ENCODE data around the gene DQX1.

The DQX1 gene

GRCh38 chr2:74511104-74511989 is 14.7 kb downstream of the DQX1 start:
- no peak for DNase-seq

DNA sequence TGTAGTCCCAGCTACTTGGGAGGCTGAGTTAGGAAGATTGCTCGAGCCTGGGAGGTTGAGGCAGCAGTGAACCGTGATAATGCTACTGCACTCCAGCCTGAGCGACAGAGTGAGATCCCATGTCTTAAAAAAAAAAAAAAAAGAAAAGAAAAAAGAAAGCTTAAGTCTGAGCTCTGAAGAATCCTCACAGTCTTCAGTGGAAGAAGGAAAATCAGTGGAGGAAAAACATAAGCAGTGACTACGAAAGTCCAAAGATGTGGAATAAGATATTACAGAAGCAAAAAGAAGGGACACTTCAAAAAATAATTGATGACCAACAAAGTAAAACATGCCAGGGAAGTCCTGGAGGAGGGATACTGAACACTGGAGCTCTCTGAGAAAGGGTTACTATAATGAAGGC is 15.8 kb downstream of the DQX1 start:
- no peak for DNase-seq

- DNase-seq, result peak in 1 of 5 experiments; percentile 43
These were observed 18.0 kb downstream of the DQX1 start for GRCh38 chr2:74507926-74508520.

DNA sequence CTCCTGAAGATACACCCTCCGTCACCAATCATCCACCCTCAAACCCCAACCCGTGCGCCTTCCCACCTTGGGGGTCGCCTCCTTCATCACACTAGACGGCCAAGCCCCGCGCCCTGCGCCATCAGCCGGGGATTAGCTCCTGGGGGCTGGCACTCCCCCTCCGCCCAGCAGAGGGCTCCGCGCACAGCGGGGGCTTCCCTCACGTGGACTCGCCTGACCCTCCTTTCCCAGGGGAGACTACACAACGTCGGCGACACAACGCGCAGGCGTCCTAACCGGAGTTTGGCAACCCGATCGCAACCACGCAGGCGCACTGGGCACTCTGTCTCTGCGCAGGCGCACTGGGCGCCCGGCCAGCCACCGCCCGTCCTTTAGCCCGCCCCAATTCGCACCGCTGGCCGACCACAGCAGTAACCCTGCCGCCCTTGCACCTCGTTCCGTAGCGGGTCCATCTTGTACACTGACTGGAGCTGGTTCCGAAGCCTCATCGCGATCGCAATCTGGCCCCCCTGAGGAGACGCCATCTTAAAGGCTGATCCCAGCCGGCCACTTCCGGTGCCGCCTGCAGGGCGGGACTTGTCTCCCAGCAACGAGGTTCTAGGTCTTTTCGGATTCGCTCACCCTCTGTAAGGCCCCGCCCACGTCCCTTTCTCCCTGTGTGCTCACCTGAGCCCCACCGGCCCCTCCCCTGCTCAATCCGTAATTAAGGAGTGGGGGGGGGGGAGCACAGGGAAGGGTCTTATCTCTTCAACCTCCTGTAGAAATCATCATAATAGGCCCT is 18.7 kb downstream of the DQX1 start, which contains the start of gene PCGF1:
TSS of gene PCGF1 (minus strand) at position 551 of the 781 bp plus-strand sequence. CDS start at position 524, 27 bp downstream.
- peak; percentile 93 to 99 (median 97) for DNase-seq

DNA sequence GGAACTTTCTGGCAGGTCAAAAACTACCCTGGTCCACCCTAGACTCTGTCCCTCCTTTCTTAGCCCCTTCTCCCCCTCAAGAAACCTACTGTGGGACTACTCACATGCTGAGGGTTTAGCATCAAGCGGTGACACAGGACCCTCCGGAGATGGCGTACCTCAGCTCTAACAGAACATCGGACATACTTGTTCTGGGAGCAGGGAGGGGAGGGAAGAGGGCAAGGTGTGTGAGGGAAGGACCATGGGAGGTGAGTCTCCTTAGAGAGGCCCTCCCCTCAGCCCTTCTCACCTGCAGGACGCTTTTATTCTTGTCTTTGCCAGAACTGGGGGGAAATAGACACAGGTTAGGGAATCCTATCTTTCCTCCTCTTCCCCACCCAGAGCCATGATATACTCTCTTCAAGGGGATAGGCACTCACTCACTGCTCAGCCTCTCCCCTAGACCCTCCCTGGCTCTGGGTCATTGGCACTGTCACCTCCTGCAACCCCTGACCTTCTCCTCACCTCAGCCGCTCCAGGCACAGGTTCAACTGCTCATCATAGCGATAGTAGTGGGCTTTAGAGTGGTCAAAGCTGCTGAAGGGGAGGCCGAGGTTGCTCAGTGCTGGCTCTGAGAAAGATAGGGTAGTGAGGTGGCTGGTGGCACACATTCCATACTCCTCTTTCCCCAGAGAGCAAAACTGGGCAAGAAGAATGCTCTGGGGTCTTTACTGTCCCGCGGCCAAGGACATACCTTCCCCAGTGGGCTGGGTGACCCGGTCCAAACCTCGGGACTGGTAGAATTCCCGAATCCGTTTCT is 20.4 kb downstream of the DQX1 start:
- no peak for DNase-seq

DNA sequence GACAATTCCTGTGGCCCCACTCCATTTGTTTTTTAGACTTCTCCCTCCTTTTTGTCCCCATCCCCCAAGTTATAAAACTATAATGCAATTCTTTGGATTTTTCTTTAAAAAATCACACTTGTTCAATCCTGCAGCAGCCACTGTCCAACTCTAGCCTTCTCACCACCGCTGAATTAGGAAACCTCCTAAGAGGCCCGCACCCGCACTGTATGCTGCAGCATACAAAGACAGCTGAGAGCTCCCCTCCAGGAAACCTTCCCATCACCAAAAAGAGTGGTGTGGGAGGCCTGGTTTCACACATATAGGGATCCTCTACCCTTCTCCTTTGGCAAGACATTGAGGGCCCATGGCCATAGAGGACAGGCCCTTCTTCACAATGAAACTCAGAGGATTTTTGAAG is 21.4 kb downstream of the DQX1 start:
- DNase-seq, result no peak

DNA sequence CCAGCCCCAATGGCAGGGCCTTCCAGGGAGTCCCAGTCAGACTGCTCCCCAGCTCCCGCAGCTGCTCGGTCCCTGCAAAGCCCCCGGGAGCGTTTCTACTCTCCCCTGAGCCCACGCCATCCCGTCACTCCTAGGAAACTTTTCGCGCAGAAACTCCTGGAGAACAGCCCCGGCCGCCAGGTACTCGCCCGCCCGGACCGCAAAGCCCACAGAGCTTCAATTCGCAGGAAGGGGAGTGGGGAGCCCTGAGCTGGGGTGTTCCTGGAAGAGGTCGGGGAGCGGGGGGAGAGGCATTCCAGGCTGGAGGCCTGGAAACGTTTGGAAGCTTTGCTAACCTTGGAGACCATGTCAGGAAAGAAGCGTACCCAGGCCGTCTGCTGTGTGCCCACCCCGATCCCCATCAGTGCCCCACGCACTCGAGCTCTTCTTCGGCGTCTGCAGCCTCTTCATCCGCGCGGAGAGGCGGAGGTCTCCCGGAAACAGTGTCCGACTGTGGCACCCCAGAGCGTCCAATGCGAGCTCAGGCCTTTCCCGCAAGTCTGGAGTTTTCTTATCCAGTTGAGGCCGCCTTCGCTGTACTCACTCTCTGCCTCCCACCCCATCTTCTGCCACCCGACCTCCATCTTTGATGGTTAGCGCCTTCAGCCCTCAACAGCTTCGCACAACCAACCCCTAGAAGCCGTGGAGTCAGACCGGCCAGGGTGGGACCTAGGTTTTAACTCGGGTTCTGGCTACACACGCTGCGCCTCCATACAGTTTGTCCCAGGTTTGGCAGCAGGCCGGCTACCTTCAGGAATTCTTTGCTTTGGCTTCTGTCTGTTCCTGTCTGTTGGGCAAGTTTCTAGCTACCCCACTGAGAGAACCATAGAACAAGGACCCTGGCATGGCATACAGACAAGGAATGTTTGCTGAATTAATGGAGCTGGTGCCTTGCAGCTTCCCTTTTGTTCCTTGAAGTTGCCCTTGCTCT is 22.2 kb downstream of the DQX1 start:
- DNase-seq, result no peak

- peak in 1 of 5 experiments; percentile 54 for DNase-seq
These were observed 23.1 kb downstream of the DQX1 start for GRCh38 chr2:74502720-74503505.

GRCh38 chr2:74502147-74502719 is 23.8 kb downstream of the DQX1 start:
- DNase-seq, result no peak

- DNase-seq, result no peak
These were observed 24.5 kb downstream of the DQX1 start for GRCh38 chr2:74501335-74502071.

DNA sequence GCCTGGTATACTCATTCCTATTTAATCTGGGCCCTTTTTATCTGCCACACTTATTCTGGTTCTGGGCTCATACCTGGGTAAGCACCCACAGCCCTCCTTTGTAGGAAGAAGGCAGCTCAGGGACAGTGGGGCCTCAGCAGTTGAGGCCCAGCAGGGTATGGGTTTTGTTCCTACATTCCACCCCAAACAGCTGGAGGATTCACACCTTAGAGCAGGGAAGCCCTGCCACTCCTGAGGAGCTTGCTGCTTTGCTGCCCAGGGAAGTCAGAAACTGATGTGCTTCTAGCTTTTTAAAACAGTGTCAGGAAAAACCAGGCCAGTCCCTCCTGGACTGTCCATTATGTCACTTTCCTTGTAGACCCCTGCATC is 25.5 kb downstream of the DQX1 start:
- DNase-seq, result no peak

GRCh38 chr2:74499940-74500577 is 26.0 kb downstream of the DQX1 start:
- DNase-seq, result no peak

DNA sequence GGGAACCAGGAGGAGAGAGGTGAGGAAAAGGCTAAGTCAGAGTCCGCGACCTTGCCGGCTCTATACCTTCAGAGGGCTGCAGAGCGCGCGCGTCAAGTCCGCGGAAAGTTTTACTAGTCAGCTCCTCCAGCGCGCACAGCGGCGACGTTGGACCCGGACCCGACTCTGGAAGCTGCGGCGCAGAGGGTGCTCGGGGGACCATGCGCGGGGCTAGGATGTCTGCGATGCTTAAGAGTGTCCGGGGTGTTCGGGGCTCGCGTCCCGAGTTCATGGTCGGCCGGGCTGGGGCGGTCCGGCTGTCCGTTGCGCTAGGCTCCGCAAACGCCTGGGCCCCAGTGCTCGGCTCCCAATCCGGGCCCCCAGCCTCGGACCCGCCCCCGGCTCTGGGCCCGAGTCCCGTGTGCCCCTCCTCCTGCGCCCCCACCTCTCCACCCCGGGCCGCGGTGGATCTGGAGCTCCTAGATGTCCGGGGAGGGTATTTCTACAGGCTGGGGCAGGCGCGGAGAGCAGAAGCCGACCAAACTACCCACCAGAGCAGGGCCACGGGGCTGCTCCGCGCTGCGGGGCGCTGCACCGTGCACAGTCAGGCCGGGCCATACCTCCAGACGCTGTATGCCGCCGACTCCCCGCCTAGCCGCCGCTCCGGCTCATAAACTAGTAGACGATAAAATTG is 26.6 kb downstream of the DQX1 start, which contains the start of gene LBX2:
TSS of gene LBX2 (minus strand) at position 337 of the 673 bp plus-strand sequence. CDS start at position 271, 66 bp downstream.
- peak in 1 of 5 experiments; percentile 51 for DNase-seq

GRCh38 chr2:74498500-74499266 is 27.3 kb downstream of the DQX1 start:
- DNase-seq, result peak in 1 of 5 experiments; percentile 46

- peak in 1 of 5 experiments; percentile 62 for DNase-seq
These were observed 28.1 kb downstream of the DQX1 start for GRCh38 chr2:74497777-74498499.
